WI38 (cell line): ENCODE results near the gene TCF7.

Source experiments
- H3K4me3 ChIP-seq: 2 replicates; pipeline ENCODE4 v1.5.1; 2011; ENCODE audit warnings: low read depth, mild to moderate bottlenecking, control low read depth, low read length
- CTCF ChIP-seq: IDR thresholded peaks from 2 replicates; pipeline ENCODE4 v1.5.1; 2012; ENCODE audit warnings: low read depth, mild to moderate bottlenecking, control low read depth, low read length

TCF7 gene

GRCh38 chr5:134120386-134121138 lies 6.1 kb downstream of the TCF7 start:
- no peak for TF ChIP-seq CTCF
- H3K4me3 ChIP-seq: no peak overlapping the region

GRCh38 chr5:134122530-134122929 lies 8.0 kb downstream of the TCF7 start:
- no peak for TF ChIP-seq CTCF
- no peak overlapping the region for H3K4me3 ChIP-seq

- TF ChIP-seq CTCF: no peak
- no peak overlapping the region for H3K4me3 ChIP-seq
Measured at GRCh38 chr5:134123360-134123759, 8.9 kb downstream of the TCF7 start.

- TF ChIP-seq CTCF: no peak
- H3K4me3 ChIP-seq: no peak overlapping the region
Measured at GRCh38 chr5:134124289-134125038, 10.0 kb downstream of the TCF7 start.

GRCh38 chr5:134125039-134126015 lies 10.8 kb downstream of the TCF7 start:
- TF ChIP-seq CTCF: no peak
- H3K4me3 ChIP-seq: no peak overlapping the region

- no peak overlapping the region for H3K4me3 ChIP-seq
- no peak for TF ChIP-seq CTCF
Measured at GRCh38 chr5:134127376-134127861, 12.9 kb downstream of the TCF7 start.
